ENCODE data around the gene BNC1.
"Not testable (repeated sequence)": the region's sequence is repeated elsewhere in the genome, so short reads cannot be mapped to it uniquely, and the experiment has no call there.

Gene BNC1

GRCh38 chr15:83292317-83292716 lies 7.9 kb upstream of the BNC1 start:
- DNase-seq, result no peak

GRCh38 chr15:83290236-83290635 lies 5.8 kb upstream of the BNC1 start:
- no peak for DNase-seq

DNA sequence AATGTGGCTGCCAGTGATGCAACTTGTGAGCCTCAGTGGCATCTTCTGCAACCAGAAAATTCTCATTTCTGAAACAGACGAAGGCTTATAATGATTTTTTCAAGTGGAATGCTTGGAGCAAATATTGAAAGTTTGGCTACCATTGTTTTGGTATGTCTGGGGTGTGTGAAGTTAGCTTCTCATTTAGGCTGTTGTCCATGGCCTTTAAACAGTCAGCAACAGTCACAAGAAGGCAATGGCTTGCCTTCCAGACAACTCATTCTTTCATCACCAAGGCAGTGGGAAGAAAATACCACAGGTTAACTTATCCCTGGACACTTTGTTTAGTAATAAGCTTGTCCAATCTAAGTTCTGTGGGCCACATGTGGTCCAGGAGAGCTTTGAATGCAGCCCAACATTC lies 4.7 kb upstream of the BNC1 start:
- no peak for DNase-seq

DNA sequence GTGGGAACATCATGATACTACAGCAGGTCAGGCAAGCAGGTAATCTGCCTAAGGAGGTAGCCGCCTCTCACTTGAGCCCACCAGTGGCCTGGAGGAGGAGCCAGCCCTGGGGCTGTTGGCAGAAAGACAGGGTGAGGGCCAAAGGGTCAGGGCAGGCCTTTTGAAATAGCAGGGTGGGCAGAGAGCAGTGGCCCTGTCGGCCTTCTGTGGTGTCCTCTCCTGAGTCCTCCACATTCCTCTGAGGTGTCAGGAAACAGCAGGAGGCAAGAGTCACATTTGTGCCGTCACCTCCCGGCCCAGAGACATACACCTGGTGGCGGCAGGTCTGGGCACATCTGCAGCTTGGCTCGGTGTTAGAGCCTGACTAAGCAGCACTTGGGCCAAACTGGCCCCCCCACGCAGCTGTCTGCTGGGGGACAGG lies 3.9 kb upstream of the BNC1 start:
- DNase-seq, result no peak

GRCh38 chr15:83287541-83288027 lies 3.1 kb upstream of the BNC1 start:
- no peak for DNase-seq

DNA sequence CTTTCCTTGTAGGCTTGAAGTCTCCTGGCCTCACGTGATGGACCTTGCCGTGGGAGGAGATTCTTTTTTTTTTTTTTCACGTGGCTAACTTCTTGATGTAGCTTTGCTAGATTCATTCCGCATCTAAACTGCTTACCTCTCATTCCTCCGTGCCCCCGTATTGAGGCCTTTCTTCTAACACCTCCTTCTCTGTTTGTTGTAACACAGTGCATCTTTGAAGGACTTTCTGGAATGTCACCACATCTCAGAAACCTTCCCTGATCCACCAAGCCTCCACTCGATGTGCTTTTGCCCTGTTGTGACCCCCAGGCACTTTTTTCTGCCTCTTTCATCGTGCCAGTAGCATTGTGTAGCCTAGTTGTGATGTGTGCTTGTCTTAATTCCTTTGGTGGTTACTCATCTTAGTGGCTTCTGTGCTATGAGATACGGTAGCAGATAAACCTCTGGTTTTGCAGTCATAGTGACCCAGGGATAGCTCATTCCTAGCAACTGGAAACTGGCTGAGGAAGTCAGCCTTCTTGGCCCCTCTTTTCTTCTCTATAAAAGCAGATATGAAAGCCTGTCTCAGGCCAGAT lies 1.6 kb upstream of the BNC1 start:
- DNase-seq, result no peak

GRCh38 chr15:83285284-83285978 lies 967 bp upstream of the BNC1 start:
- DNase-seq, result no peak

- no peak for DNase-seq
Measured at GRCh38 chr15:83283813-83284558, 478 bp downstream of the BNC1 start.

- DNase-seq, result no peak
Measured at GRCh38 chr15:83283138-83283812, 1.2 kb downstream of the BNC1 start.

DNA sequence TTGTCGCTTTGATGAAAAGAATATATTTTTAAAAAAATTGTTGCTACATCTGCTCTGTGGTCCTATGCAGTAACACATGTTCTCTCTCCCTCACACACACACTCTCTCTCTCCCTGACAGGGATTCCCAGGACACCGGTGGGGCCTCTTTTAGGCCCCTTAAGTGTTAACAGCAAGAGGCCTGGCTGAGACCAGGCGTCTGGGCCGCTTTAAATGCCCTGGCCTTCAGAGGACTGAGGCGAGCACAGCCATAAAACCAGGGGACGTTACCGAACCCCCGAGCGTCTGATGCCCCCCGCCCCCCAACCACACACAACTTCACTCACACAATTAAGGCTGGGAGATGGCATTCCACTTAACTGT lies 1.7 kb downstream of the BNC1 start:
- DNase-seq, result no peak

- no peak for DNase-seq
Measured at GRCh38 chr15:83282141-83282540, 2.3 kb downstream of the BNC1 start.

DNA sequence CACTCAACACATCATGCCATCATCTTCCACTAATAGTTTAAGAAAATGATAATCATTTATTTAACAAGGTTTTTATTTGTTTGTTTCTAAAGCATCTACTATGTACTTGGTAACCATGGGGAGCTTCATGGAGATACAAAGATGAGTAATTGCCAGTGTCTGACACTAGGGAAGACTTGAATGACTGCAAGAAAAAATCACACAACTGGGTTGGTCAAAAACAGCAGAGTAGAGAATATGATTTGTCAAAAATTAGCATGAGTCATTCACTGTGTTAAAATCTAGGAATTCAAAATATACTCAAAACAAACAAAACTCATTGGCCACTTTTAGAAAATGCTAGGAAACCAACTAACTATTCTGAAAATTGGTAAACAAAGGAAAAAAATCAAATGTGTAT lies 6.3 kb downstream of the BNC1 start:
- no peak for DNase-seq

DNA sequence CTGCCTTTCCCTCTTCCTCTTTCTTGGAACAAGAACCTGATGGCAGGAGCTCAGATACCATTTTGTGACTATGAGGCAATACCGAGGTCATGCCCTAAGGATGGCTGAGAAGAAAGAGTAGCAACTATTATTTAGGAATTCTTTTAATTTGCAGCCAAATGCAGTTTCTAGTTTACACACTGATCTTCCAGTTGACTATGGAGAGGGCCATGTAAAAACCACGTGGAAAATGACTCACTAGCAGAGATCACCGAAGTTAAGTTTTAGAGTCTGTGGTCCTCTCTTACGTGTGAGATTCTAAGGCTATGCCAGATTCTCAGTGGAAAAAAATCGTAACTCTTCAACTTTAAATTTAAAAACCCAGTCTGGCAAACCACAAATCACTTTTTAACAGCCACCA lies 7.8 kb downstream of the BNC1 start:
- no peak for DNase-seq

- no peak for DNase-seq
Measured at GRCh38 chr15:83275412-83275811, 9.1 kb downstream of the BNC1 start.

DNA sequence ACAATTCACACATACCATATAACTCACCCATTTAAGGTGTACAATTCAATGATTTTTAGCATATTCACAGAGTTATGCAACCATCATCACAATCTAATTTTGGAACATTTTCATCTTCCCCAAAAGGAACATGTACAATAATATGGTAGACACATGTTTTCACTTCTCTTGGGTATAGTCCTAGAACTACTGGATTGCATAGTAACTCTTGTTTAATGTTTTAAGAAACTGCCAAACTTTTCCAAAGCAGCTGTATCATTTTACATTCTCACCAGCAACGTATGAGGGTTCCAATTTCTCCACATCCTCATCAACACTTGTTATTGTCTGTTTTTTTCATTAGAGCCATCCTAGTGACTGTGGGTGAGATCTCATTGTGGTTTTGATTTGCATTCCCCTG lies 14.3 kb downstream of the BNC1 start:
- no peak for DNase-seq

- no peak for DNase-seq
Measured at GRCh38 chr15:83268147-83268546, 16.3 kb downstream of the BNC1 start.

- DNase-seq, result no peak
Measured at GRCh38 chr15:83262594-83263315, 21.7 kb downstream of the BNC1 start.

DNA sequence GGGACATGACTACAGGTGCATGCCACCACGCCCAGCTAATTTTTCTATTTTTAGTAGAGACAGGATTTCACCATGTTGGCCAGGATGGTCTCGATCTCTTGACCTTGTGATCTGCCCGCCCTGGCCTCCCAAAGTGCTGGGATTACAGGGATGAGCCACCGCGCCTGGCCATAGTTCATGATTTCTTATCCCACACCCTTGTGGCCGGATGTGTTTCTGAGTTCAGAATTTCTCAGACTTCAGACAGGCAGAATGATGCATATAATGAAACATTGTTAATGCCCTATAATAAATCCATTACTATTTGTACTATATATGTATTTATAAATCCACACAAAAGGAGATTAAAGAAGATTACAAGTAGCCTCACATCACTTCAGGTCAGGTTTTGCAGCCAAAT lies 22.3 kb downstream of the BNC1 start:
- DNase-seq, result not testable (repeated sequence)

GRCh38 chr15:83250781-83251180 lies 33.7 kb downstream of the BNC1 start:
- no peak for DNase-seq

- no peak for DNase-seq
Measured at GRCh38 chr15:83249030-83249343, 35.5 kb downstream of the BNC1 start.

DNA sequence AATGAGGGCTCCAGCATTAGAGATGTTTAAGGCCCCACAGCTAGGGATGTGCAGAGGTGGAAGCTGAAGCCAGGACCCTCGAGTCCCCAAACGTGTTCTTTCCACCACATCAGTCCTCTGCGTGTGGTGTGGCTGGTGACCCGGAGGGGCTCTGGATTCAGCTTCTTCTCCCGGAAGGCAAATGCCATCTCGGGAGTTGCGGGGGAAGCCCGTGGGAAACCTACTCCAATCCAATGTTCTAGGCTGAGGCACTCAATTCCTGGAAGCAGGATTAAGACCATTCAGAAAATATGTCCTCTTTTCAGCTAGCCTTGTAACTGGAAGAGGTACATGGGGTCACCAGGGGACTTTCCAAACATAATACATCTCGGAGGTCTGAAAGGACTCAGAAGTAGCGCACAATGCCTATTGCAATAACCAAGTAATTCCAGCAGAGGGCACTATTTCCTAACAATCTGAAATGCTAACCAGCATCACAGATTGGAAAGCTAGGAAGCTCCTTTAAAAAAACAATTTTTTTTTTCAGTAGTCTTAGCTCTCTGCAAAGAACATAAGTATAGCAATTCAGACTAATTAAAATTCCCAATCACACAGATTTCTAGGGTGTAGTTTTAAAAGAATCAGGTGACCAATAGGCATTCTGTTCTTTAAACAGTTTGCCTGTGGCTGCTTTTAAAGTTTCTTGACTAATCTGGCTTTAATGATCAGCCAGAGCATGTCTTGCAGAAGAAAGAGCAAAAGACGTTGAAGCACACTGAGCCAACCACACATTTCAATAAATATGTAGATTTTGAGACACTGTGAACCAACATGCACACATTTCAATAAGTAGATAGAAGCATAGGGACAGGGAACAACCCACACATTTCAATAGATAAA lies 36.1 kb downstream of the BNC1 start:
- no peak for DNase-seq

DNA sequence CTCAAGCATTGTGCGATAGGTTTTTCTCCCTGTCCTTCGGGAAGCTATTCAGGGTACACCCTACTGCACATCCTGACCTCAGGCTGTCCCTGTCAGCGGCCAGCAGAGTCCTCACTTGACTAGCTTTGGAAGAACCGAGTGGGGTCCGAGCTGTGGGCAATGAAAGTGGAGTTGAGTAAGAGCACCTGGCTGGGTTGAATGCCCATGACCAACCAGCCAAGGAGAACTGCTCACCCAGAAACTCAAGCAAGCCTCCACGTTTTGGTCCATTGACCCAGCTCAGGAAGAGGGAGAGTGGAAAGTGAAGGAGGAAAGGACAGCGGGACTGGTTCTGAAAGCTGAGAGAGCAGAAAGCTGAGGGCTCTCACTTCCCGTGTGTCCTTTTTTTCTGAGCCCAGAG lies 40.8 kb downstream of the BNC1 start:
- no peak for DNase-seq

Measured in activated CD4-positive, alpha-beta T cell treated with anti-CD3 and anti-CD28 coated beads, Interleukin-2, amount 50 U/mL, for 1 hour (primary cell).